HFF-Myc (cell line): ENCODE results near the gene ATP5F1B.
"Not testable (repeated sequence)": the region's sequence is repeated elsewhere in the genome, so short reads cannot be mapped to it uniquely, and the experiment has no call there.

Source experiments
- DNase-seq: peaks from one replicate; pipeline ENCODE4 v3.0.0-alpha.2; 2011; ENCODE audit warnings: low read depth; ENCODE audit errors: extremely low read depth
- H3K4me3 ChIP-seq: replicated peaks from 2 replicates; pipeline ENCODE4 v1.5.1; 2011; ENCODE audit warnings: low read depth, mild to moderate bottlenecking, control low read depth, low read length
- CTCF ChIP-seq: IDR thresholded peaks from 2 replicates; pipeline ENCODE4 v1.5.1; 2012; ENCODE audit warnings: mild to moderate bottlenecking, low read depth, low read length, control low read depth; ENCODE audit errors: missing control alignments

Gene ATP5F1B

GRCh38 chr12:56670836-56671235, 25.1 kb upstream of the ATP5F1B start:
- no peak overlapping the region for H3K4me3 ChIP-seq
- no peak for DNase-seq
- no peak for TF ChIP-seq CTCF

GRCh38 chr12:56668197-56668457, 22.3 kb upstream of the ATP5F1B start:
- no peak for TF ChIP-seq CTCF
- DNase-seq: no peak
- H3K4me3 ChIP-seq: no peak overlapping the region

- no peak overlapping the region for H3K4me3 ChIP-seq
- TF ChIP-seq CTCF: no peak
- no peak for DNase-seq
Observed at GRCh38 chr12:56661979-56662638, 16.3 kb upstream of the ATP5F1B start.

- TF ChIP-seq CTCF: no peak
- DNase-seq: no peak
- no peak overlapping the region for H3K4me3 ChIP-seq
Observed at GRCh38 chr12:56661560-56661959, 15.8 kb upstream of the ATP5F1B start.

- no peak overlapping the region for H3K4me3 ChIP-seq
- no peak for DNase-seq
- no peak for TF ChIP-seq CTCF
Observed at GRCh38 chr12:56658921-56659320, 13.1 kb upstream of the ATP5F1B start.

- no peak for DNase-seq
- no peak for TF ChIP-seq CTCF
- no peak overlapping the region for H3K4me3 ChIP-seq
Observed at GRCh38 chr12:56657416-56658379, 11.9 kb upstream of the ATP5F1B start.

- not testable (repeated sequence) for H3K4me3 ChIP-seq, DNase-seq
Observed at GRCh38 chr12:56653781-56654180, 8.0 kb upstream of the ATP5F1B start.

GRCh38 chr12:56648023-56648422, 2.2 kb upstream of the ATP5F1B start:
- not testable (repeated sequence) for DNase-seq

More at GRCh38 chr12:56648023-56648422, 2.2 kb upstream of the ATP5F1B start:
- H3K4me3 ChIP-seq: not testable (repeated sequence)
